NOMO-1 treated with DMSO at 0.1 percent for 48 hours (cell line): ENCODE data around the gene MRPL45.

Source experiments
- DNase-seq: peaks from one replicate; lab custom pipeline; 2025; ENCODE audit not compliant: unreplicated experiment; lab: John Stamatoyannopoulos, UW

The MRPL45 gene

GRCh38 chr17:38324772-38325171 is 27.8 kb downstream of the MRPL45 start:
- DNase-seq = no peak

- no peak for DNase-seq
These were observed 28.4 kb downstream of the MRPL45 start for GRCh38 chr17:38325221-38325851.

- DNase-seq = no peak
These were observed 30.2 kb downstream of the MRPL45 start for GRCh38 chr17:38326996-38327792.

GRCh38 chr17:38327936-38328335 is 31.0 kb downstream of the MRPL45 start:
- no peak for DNase-seq

- DNase-seq = no peak
These were observed 31.7 kb downstream of the MRPL45 start for GRCh38 chr17:38328620-38329019.

- DNase-seq = no peak
These were observed 32.3 kb downstream of the MRPL45 start for GRCh38 chr17:38329284-38329683.

- no peak for DNase-seq
These were observed 33.1 kb downstream of the MRPL45 start for GRCh38 chr17:38329808-38330730.

GRCh38 chr17:38330941-38331411 is 34.0 kb downstream of the MRPL45 start:
- no peak for DNase-seq

GRCh38 chr17:38332735-38333134 is 35.8 kb downstream of the MRPL45 start:
- DNase-seq = no peak

- DNase-seq = no peak
These were observed 36.8 kb downstream of the MRPL45 start for GRCh38 chr17:38333635-38334295.

- no peak for DNase-seq
These were observed 37.8 kb downstream of the MRPL45 start for GRCh38 chr17:38334480-38335364.

- DNase-seq = no peak
These were observed 39.9 kb downstream of the MRPL45 start for GRCh38 chr17:38336838-38337237.

- no peak for DNase-seq
These were observed 41.1 kb downstream of the MRPL45 start for GRCh38 chr17:38338053-38338452.

- DNase-seq = no peak
These were observed 41.6 kb downstream of the MRPL45 start for GRCh38 chr17:38338535-38338934.

- no peak for DNase-seq
These were observed 42.9 kb downstream of the MRPL45 start for GRCh38 chr17:38339891-38340290.

GRCh38 chr17:38341035-38341721 is 44.2 kb downstream of the MRPL45 start:
- DNase-seq = no peak

- DNase-seq = no peak
These were observed 46.1 kb downstream of the MRPL45 start for GRCh38 chr17:38342886-38343607.

GRCh38 chr17:38343608-38344419 is 46.8 kb downstream of the MRPL45 start, which contains the start of gene GPR179:
GPR179 (minus strand) TSS chr17:38343956; CDS start chr17:38343789, 167 bp downstream.
- DNase-seq = no peak
